GM12892 (cell line): ENCODE data around the gene CHST3.

Source experiments
- POLR2A ChIP-seq: IDR thresholded peaks from 2 replicates; pipeline ENCODE4 v1.6.1; 2011; ENCODE audit warnings: low read depth, low read length, control low read depth
- POLR2AphosphoS5 ChIP-seq: IDR thresholded peaks from 2 replicates; pipeline ENCODE4 v1.6.1; 2011; ENCODE audit warnings: low read depth, low read length, control low read depth

DNA sequence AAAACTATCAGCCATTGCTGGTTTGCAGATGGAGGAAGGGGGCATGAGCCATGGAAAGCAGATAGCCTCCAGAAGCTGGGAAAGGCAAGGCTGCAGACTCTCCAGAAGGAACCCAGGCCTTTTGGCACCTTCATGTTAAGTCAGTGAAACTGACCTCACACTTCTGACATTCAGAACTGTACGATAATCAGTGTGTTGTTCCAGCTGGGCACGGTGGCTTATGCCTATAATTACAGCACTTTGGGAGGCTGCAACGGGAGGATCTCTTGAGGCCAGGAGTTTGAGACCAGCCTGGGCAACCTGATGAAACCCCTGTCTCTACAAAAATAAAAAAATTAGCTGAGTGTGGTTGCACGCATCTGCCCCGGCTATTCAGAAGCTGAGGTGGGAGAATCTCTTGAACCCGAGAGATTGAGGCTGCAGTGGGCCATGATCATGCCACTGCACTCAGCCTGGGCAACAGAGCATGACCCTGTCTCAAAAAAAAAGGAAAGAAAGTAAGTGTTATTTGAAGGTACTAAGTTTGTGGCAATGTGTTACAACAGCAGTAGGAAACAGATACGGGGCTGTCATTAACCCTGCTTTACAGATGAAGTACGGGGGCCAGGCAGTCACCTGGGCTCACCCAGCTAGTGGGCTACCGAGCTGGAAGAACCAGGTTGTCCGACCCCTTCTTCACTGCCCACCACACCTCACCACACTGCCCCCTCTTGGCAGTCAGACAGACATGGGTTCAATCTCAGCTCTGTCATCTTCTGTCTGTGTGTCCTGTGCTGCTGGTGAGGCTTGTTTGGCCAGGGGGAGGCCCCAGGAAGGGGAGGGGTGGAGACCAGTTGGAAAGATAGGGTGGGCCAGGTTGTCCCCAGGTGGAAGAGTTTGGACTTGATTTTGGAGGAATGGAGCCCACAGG is 18.3 kb downstream of the CHST3 start:
- TF ChIP-seq POLR2A (no peak), POLR2AphosphoS5 (no peak)
